Right lobe of liver (tissue), 6 donors: Measurements from ENCODE around the gene PGAM1. TPM values are rescaled to one million over a fixed set of nuclear protein-coding genes. Genes with fewer than 3 reads are reported as not detected.

Experiments
- ATAC-seq, 4 donors: fragments of 200-7000 bp; cut with Tn5 transposase; one replicate each; pipeline ENCODE4 v1.9.1; 2020; ENCODE audit warnings: mild to moderate bottlenecking in 4 of 4, moderate library complexity in 4 of 4
- DNase-seq, 3 donors: peaks; one replicate each; pipeline ENCODE4 v3.0.0-alpha.2; 2020
- H3K27ac ChIP-seq, 3 donors: fragments of 200-600 bp; one replicate each; pipeline ENCODE4 v1.8.0; 2022
- H3K27me3 ChIP-seq, 2 donors: fragments of 200-600 bp; one replicate each; pipeline ENCODE4 v1.8.0; 2022
- H3K36me3 ChIP-seq, 4 donors: fragments of 200-600 bp; sonication (generic) in 1 of 4; one replicate each; pipeline versions ENCODE4 v1.5.1 to v1.8.0; 2017 to 2022; ENCODE audit warnings: control low read depth in 1 of 4
- H3K4me1 ChIP-seq, 4 donors: fragments of 200-600 bp; sonication (generic) in 1 of 4; one replicate each; pipeline versions ENCODE4 v1.5.1 to v1.8.0; 2017 to 2022; ENCODE audit warnings: control low read depth in 1 of 4
- H3K4me3 ChIP-seq, 3 donors: fragments of 200-600 bp; one replicate each; pipeline ENCODE4 v1.8.0; 2022
- H3K9me3 ChIP-seq, 4 donors: fragments of 200-600 bp; sonication (generic) in 1 of 4; one replicate each; pipeline versions ENCODE4 v1.5.1 to v1.8.0; 2017 to 2022; ENCODE audit warnings: control low read depth in 1 of 4
- CTCF ChIP-seq, 4 donors: fragments of 200-600 bp in 3 of 4; fragments of 450-650 bp in 1 of 4; IDR thresholded peaks; one replicate each; pipeline versions ENCODE4 v1.5.1 to v1.8.0; 2016 to 2022; ENCODE audit warnings: antibody characterized with exemption in 4 of 4, mild to moderate bottlenecking in 2 of 4
- POLR2A ChIP-seq: fragments of 450-650 bp; IDR thresholded peaks from one replicate; pipeline ENCODE4 v1.6.1; 2017; ENCODE audit warnings: antibody characterized with exemption, mild to moderate bottlenecking
- WGBS: methylation state at CpG from one replicate; pipeline ENCODE4 v1.1.6; 2018; ENCODE audit warnings: low coverage, low lambda C conversion rate; ENCODE audit not compliant: insufficient coverage; ENCODE audit errors: missing lambda C conversion rate; 5-methylcytosine and 5-hydroxymethylcytosine counted together
- intact Hi-C, 2 donors: fragments of 100-400 bp; cut with DNase I; formaldehyde crosslinking; loops; one replicate each; pipeline versions ENCODE4 v1.11.2 to v1.14.1; 2022
- total RNA-seq, 6 experiments: library from RNA; depleted of rRNA in 2 of 6; stranded (reverse); fragments of >200 nt in 2 of 6; fragmentation: NEBNext Ultra II Directional in 3 of 6; extraction: Animal tissue kit (Norgen Biotek cat#: 25700) in 3 of 6; gene quantifications; one replicate each; pipeline versions ENCODE4 v1.1.0 to v1.2.4, GENCODE V29; 2016 to 2023
- donor health status: DM: no; HTN: yes; CAD: no.
- donor health status: DM: no; HTN: no; CAD: no.
- donor health status: DM: no; HTN: no; CAD: no.
- donor health status: DM: no; HTN: yes; CAD: no.
- donor health status: DM: no; HTN: yes; CAD: no.

Gene PGAM1
- total RNA-seq, 6 experiments from 2014 or later, result 100 to 228 (median 162) TPM

- peaks cover 0 to 11% (median 3%) of the 10 kb centered on the region in 4 donors for H3K36me3 ChIP-seq
- no peak overlapping the region for H3K27ac ChIP-seq
- no peaks in the 10 kb centered on the region for H3K4me1 ChIP-seq
- no peak overlapping the region for H3K4me3 ChIP-seq
- intact Hi-C loops, result no loop called here
- H3K9me3 ChIP-seq, result no peaks in the 10 kb centered on the region
- ATAC-seq, result no peak
- no peaks in the 10 kb centered on the region for H3K27me3 ChIP-seq
- no peak for DNase-seq
- 73% methylated on average over 3 of the region's 8 CpGs for WGBS
- TF ChIP-seq CTCF (IDR thresholded peaks at IDR 0.05) (no peak), POLR2A (no peak)
These were observed 44.4 kb upstream of the PGAM1 start for GRCh38 chr10:97381626-97382025.

- H3K27me3 ChIP-seq, result no peaks in the 10 kb centered on the region
- TF ChIP-seq CTCF (IDR thresholded peaks at IDR 0.05) (no peak), POLR2A (no peak)
- 93% methylated on average over 5 of the region's 7 CpGs for WGBS
- peaks cover 0 to 5% (median under 1%) of the 10 kb centered on the region in 4 donors for H3K36me3 ChIP-seq
- H3K9me3 ChIP-seq, result no peaks in the 10 kb centered on the region
- H3K4me1 ChIP-seq, result no peaks in the 10 kb centered on the region
- intact Hi-C loops, result no loop called here
- no peak overlapping the region for H3K27ac ChIP-seq
- ATAC-seq, result no peak
- no peak for DNase-seq
- H3K4me3 ChIP-seq, result no peak overlapping the region
These were observed 42.8 kb upstream of the PGAM1 start for GRCh38 chr10:97383159-97383558.

- no peaks in the 10 kb centered on the region for H3K4me1 ChIP-seq
- intact Hi-C loops, result no loop called here
- H3K27ac ChIP-seq, result no peak overlapping the region
- H3K4me3 ChIP-seq, result no peak overlapping the region
- H3K27me3 ChIP-seq, result no peaks in the 10 kb centered on the region
- no peaks in the 10 kb centered on the region for H3K9me3 ChIP-seq
- H3K36me3 ChIP-seq, result peaks cover 0 to 5% (median 0%) of the 10 kb centered on the region in 4 donors
- TF ChIP-seq CTCF (IDR thresholded peaks at IDR 0.05), result no peak
- no peak for TF ChIP-seq POLR2A
- ATAC-seq, result no peak
- WGBS, result no CpG with 5 or more reads among the region's 5 CpGs
- DNase-seq, result no peak
These were observed 41.8 kb upstream of the PGAM1 start for GRCh38 chr10:97384156-97384555.

- Histone ChIP-seq H3K9me3 (no peaks in the 10 kb centered on the region), H3K4me3 (no peak overlapping the region), H3K27me3 (no peaks in the 10 kb centered on the region), H3K27ac (no peak overlapping the region), H3K36me3 (peaks cover 0 to 8% (median 0%) of the 10 kb centered on the region in 4 donors), H3K4me1 (no peaks in the 10 kb centered on the region)
- DNase-seq (no peak), ATAC-seq (no peak)
- TF ChIP-seq CTCF (IDR thresholded peaks at IDR 0.05), result no peak
- TF ChIP-seq POLR2A, result no peak
- intact Hi-C loops, result no loop called here
- WGBS, result 33% methylated on average over 1 of the region's 6 CpGs
These were observed 41.4 kb upstream of the PGAM1 start for GRCh38 chr10:97384641-97385040.

GRCh38 chr10:97385565-97385964 lies 40.4 kb upstream of the PGAM1 start:
- intact Hi-C loops, result no loop called here
- Histone ChIP-seq H3K4me1 (no peaks in the 10 kb centered on the region), H3K4me3 (no peak overlapping the region), H3K36me3 (peaks cover 0 to 16% (median under 1%) of the 10 kb centered on the region in 4 donors), H3K9me3 (no peaks in the 10 kb centered on the region), H3K27me3 (no peaks in the 10 kb centered on the region), H3K27ac (no peak overlapping the region)
- ATAC-seq (no peak), DNase-seq (no peak)
- no peak for TF ChIP-seq POLR2A
- no peak for TF ChIP-seq CTCF (IDR thresholded peaks at IDR 0.05)
- WGBS, result 75% methylated on average over 5 of the region's 7 CpGs
